ENCODE results near the gene TNFRSF21.

The TNFRSF21 gene

GRCh38 chr6:47310131-47310480, 401 bp upstream of the TNFRSF21 start:
- H3K27me3 ChIP-seq: peaks cover 0 to 16% (median 0%) of the 10 kb centered on the region in 11 experiments; a peak in 5 of 22 replicates

GRCh38 chr6:47308552-47309290, 984 bp downstream of the TNFRSF21 start:
- peaks cover 10 to 31% (median 20%) of the 10 kb centered on the region in 10 experiments; a peak in 19 of 20 replicates for H3K4me1 ChIP-seq
- H3K9ac ChIP-seq: peak overlapping the region; percentile 74 to 94 (median 84)
- H3K27me3 ChIP-seq: peaks cover 0 to 16% (median 0%) of the 10 kb centered on the region in 11 experiments; a peak in 5 of 22 replicates
- H3K9me3 ChIP-seq (replicated peaks in 1 of 11): peaks cover 0 to 9% (median 0%) of the 10 kb centered on the region in 11 experiments; a peak in 3 of 22 replicates
- H4K20me1 ChIP-seq: peaks cover 0 to 56% (median 24%) of the 10 kb centered on the region in 11 experiments; a peak in 9 of 22 replicates
- no peak for TF ChIP-seq Cebpa-rat (IDR thresholded peaks at IDR 0.05)
- peaks cover 0 to 9% (median 3%) of the 10 kb centered on the region in 11 experiments; a peak in 9 of 22 replicates for H3K36me3 ChIP-seq
- H3K27ac ChIP-seq: peak overlapping the region; percentile 50 to 91 (median 78); a peak in 20 of 22 replicates
- peak overlapping the region; percentile 72 to 95 (median 88) for H3K4me3 ChIP-seq
- peak overlapping the region; percentile 75 to 99 (median 93) for H3K4me2 ChIP-seq

More at GRCh38 chr6:47310131-47310480, 401 bp upstream of the TNFRSF21 start:
- H3K27ac ChIP-seq: peak overlapping the region in 3 of 11 experiments; percentile 87 to 89 (median 87); a peak in 1 of 22 replicates
- peaks cover 10 to 31% (median 20%) of the 10 kb centered on the region in 10 experiments; a peak in 19 of 20 replicates for H3K4me1 ChIP-seq
- peak overlapping the region in 8 of 11 experiments; percentile 77 to 94 (median 87); a peak in 13 of 22 replicates for H3K9ac ChIP-seq
- H3K4me2 ChIP-seq: peak overlapping the region in 10 of 11 experiments; percentile 8 to 98 (median 92); a peak in 17 of 22 replicates
- no peaks in the 10 kb centered on the region for H3K36me3 ChIP-seq
- no peak for TF ChIP-seq Cebpa-rat (IDR thresholded peaks at IDR 0.05)
- H3K4me3 ChIP-seq: peak overlapping the region; percentile 72 to 95 (median 88); a peak in 17 of 20 replicates
- peaks cover 0 to 7% (median 0%) of the 10 kb centered on the region in 11 experiments; a peak in 2 of 22 replicates for H3K9me3 ChIP-seq (replicated peaks in 1 of 11)
- H4K20me1 ChIP-seq: peaks cover 0 to 42% (median 16%) of the 10 kb centered on the region in 11 experiments; a peak in 9 of 22 replicates

GRCh38 chr6:47308198-47308517, 1.5 kb downstream of the TNFRSF21 start:
- TF ChIP-seq Cebpa-rat (IDR thresholded peaks at IDR 0.05): no peak
- H3K9me3 ChIP-seq (replicated peaks in 1 of 11): peaks cover 0 to 13% (median 0%) of the 10 kb centered on the region in 11 experiments; a peak in 8 of 22 replicates
- H3K36me3 ChIP-seq: peaks cover 0 to 15% (median 4%) of the 10 kb centered on the region in 11 experiments; a peak in 9 of 22 replicates
- peak overlapping the region; percentile 75 to 99 (median 93) for H3K4me2 ChIP-seq
- H3K9ac ChIP-seq: peak overlapping the region; percentile 74 to 94 (median 84); a peak in 20 of 22 replicates
- peak overlapping the region in 7 of 11 experiments; percentile 78 to 91 (median 87); a peak in 14 of 22 replicates for H3K27ac ChIP-seq
- H3K4me1 ChIP-seq: peaks cover 10 to 31% (median 20%) of the 10 kb centered on the region in 10 experiments; a peak in 19 of 20 replicates
- H4K20me1 ChIP-seq: peaks cover 0 to 62% (median 24%) of the 10 kb centered on the region in 11 experiments; a peak in 9 of 22 replicates
- H3K4me3 ChIP-seq: peak overlapping the region; percentile 72 to 95 (median 88)
- H3K27me3 ChIP-seq: peaks cover 0 to 16% (median 0%) of the 10 kb centered on the region in 11 experiments; a peak in 5 of 22 replicates

DNA sequence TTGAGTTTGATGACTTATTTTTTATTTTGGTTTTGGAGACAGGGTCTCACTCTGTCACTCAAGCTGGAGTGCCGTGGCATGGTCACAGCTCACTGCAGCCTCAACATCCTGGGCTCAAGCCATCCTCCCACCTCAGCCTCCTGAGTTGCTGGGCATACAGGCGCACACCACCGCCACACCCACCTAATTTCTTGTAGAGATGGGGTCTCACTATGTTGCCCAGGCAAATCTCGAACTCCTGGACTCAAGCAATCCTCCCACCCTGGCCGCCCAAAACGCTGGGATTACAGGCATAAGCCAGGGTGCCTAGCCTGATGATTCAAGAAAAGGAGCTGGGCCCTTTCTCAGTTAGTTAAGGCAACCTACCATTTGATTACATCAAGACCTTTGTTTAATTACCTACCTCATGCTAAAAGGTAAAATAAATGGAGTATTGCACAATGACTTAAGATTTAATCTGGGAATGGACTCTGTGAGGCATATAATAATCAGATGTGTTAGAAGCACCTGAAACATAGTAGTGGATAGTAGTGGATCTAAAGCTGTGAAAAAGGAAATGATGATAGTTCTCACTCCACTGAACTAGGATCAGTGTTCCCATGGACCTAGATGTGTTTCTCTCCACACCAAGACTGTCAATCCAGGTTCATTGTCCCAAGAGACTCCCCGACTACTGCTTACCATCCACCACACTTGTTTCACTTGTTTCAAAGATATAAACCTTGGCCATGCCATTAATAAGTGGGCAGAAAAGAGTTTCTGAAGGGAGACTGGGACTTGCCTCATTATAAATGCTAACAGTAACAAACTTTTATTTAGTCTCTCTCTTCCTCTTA, 2.1 kb downstream of the TNFRSF21 start:
- H4K20me1 ChIP-seq: peaks cover 0 to 67% (median 24%) of the 10 kb centered on the region in 11 experiments; a peak in 9 of 22 replicates
- H3K4me2 ChIP-seq: peak overlapping the region; percentile 75 to 99 (median 93)
- peaks cover 0 to 21% (median 8%) of the 10 kb centered on the region in 11 experiments; a peak in 10 of 22 replicates for H3K36me3 ChIP-seq
- H3K9me3 ChIP-seq (replicated peaks in 1 of 11): peaks cover 0 to 14% (median 5%) of the 10 kb centered on the region in 11 experiments; a peak in 9 of 22 replicates
- H3K27ac ChIP-seq: peak overlapping the region in 5 of 11 experiments; percentile 78 to 91 (median 87); a peak in 6 of 22 replicates
- TF ChIP-seq Cebpa-rat (IDR thresholded peaks at IDR 0.05): peak in 2 of 11 experiments; percentile 36 to 39; a peak in 1 of 22 replicates
- H3K4me3 ChIP-seq: peak overlapping the region in 9 of 10 experiments; percentile 72 to 95 (median 89); a peak in 17 of 20 replicates
- peaks cover 10 to 31% (median 20%) of the 10 kb centered on the region in 10 experiments; a peak in 19 of 20 replicates for H3K4me1 ChIP-seq
- H3K27me3 ChIP-seq: peaks cover 0 to 16% (median 0%) of the 10 kb centered on the region in 11 experiments; a peak in 5 of 22 replicates
- peak overlapping the region in 10 of 11 experiments; percentile 74 to 94 (median 84); a peak in 16 of 22 replicates for H3K9ac ChIP-seq

DNA sequence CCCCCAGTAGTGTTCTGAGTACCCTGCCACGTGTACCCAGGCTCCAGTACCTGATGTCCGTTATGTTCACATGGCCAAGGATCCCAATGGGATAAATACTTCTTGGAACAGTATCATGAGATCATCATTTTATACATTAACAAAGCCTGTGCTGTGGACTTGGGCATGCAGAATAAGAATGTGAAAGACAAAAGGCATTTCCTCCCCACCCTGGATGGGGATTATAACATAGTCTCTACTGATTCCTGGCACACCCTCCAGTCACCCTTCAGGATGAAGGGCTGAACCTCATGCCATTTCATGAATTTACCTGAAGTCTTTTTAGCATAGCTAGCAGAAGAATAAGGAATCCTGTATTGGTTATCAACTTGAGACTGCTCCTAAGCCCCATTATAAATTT, 2.8 kb downstream of the TNFRSF21 start:
- Histone ChIP-seq H3K27ac (no peak overlapping the region), H3K4me1 (peaks cover 10 to 31% (median 20%) of the 10 kb centered on the region in 10 experiments; a peak in 19 of 20 replicates), H3K9ac (0 out of 22 replicates have a peak overlapping the region, but pooled peaks of 1 of the 11 experiments have one; percentile 92), H3K9me3 (replicated peaks in 1 of 11) (peaks cover 0 to 21% (median 12%) of the 10 kb centered on the region in 11 experiments; a peak in 11 of 22 replicates), H3K36me3 (peaks cover 0 to 28% (median 8%) of the 10 kb centered on the region in 11 experiments; a peak in 10 of 22 replicates), H3K27me3 (peaks cover 0 to 16% (median 0%) of the 10 kb centered on the region in 11 experiments; a peak in 5 of 22 replicates), H4K20me1 (peaks cover 0 to 74% (median 24%) of the 10 kb centered on the region in 11 experiments; a peak in 9 of 22 replicates), H3K4me3 (0 out of 20 replicates have a peak overlapping the region, but pooled peaks of 1 of the 10 experiments have one; percentile 94), H3K4me2 (peak overlapping the region in 8 of 11 experiments; percentile 75 to 98 (median 92); a peak in 13 of 22 replicates)
- TF ChIP-seq Cebpa-rat (IDR thresholded peaks at IDR 0.05): no peak

GRCh38 chr6:47303861-47304260, 5.8 kb downstream of the TNFRSF21 start:
- Histone ChIP-seq H3K4me1 (peaks cover 10 to 31% (median 20%) of the 10 kb centered on the region in 10 experiments; a peak in 19 of 20 replicates), H3K9me3 (replicated peaks in 1 of 11) (peaks cover 0 to 33% (median 16%) of the 10 kb centered on the region in 11 experiments; a peak in 12 of 22 replicates), H3K9ac (no peak overlapping the region), H4K20me1 (peaks cover 0 to 99% (median 24%) of the 10 kb centered on the region in 11 experiments; a peak in 10 of 22 replicates), H3K4me2 (no peak overlapping the region), H3K36me3 (peaks cover 0 to 33% (median 8%) of the 10 kb centered on the region in 11 experiments; a peak in 10 of 22 replicates), H3K27me3 (peaks cover 0 to 13% (median 0%) of the 10 kb centered on the region in 11 experiments; a peak in 5 of 22 replicates), H3K4me3 (no peak overlapping the region), H3K27ac (no peak overlapping the region)
- no peak for TF ChIP-seq Cebpa-rat (IDR thresholded peaks at IDR 0.05)

DNA sequence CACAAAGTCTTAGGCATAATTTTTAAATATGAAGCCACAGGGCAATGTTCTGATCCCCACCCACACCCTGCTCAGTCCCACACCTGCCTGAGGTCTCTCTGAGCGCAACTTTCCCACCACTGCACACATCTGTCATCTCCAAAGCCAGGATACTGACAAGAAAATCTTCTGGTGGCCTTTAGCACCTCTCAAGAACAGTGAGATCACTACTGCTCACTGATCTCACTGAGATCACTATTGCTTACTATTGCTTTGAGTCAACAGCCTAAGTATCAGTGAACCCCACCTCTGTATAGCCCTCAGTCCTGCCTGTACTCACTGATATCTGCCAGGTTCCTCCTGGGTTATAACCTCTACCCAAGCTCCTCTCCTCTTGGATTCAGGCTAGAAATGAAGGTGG, 6.4 kb downstream of the TNFRSF21 start:
- TF ChIP-seq Cebpa-rat (IDR thresholded peaks at IDR 0.05): no peak
- Histone ChIP-seq H3K27me3 (peaks cover 0 to 8% (median 0%) of the 10 kb centered on the region in 11 experiments; a peak in 5 of 22 replicates), H4K20me1 (peaks cover 0 to 99% (median 23%) of the 10 kb centered on the region in 11 experiments; a peak in 10 of 22 replicates), H3K4me3 (no peak overlapping the region), H3K36me3 (peaks cover 0 to 33% (median 8%) of the 10 kb centered on the region in 11 experiments; a peak in 10 of 22 replicates), H3K27ac (no peak overlapping the region), H3K9me3 (replicated peaks in 1 of 11) (peaks cover 0 to 33% (median 16%) of the 10 kb centered on the region in 11 experiments; a peak in 12 of 22 replicates), H3K4me2 (no peak overlapping the region), H3K4me1 (peaks cover 6 to 34% (median 20%) of the 10 kb centered on the region in 10 experiments; a peak in 19 of 20 replicates), H3K9ac (no peak overlapping the region)

All from BLaER1 treated with 17β-estradiol and CSF1 and Interleukin-3, amounts not matched to agents 10 nM and 100 nM (cell line).